ENCODE data around the gene LRRC23. TPM values are rescaled to one million over a fixed set of nuclear protein-coding genes. Genes with fewer than 3 reads are reported as not detected.
"Not testable (repeated sequence)": the region's sequence is repeated elsewhere in the genome, so short reads cannot be mapped to it uniquely, and the experiment has no call there.

The LRRC23 gene
- total RNA-seq, 1 donor from 2014 or later = 11.6 TPM

- TF ChIP-seq CTCF (IDR thresholded peaks at IDR 0.05; ENCODE audit: borderline replicate concordance) = no peak
- Histone ChIP-seq H3K27ac (replicated peaks) (no peak overlapping the region), H3K4me3 (no peak overlapping the region), H3K9me3 (replicated peaks) (no peaks in the 10 kb centered on the region), H3K4me1 (no peaks in the 10 kb centered on the region), H3K27me3 (ENCODE audit: low read depth) (no peaks in the 10 kb centered on the region), H3K36me3 (peaks cover 22% of the 10 kb centered on the region)
- intact Hi-C loops (cut with micrococcal nuclease) = no loop called here
- no peak for DNase-seq
Observed at GRCh38 chr12:6884539-6884938, 20.1 kb upstream of the LRRC23 start.

GRCh38 chr12:6886206-6886999, 18.2 kb upstream of the LRRC23 start:
- H3K9me3 ChIP-seq (replicated peaks); H3K27ac ChIP-seq (replicated peaks); H3K4me3 ChIP-seq; H3K4me1 ChIP-seq; H3K27me3 ChIP-seq (ENCODE audit: low read depth); intact Hi-C loops (cut with micrococcal nuclease); DNase-seq: not testable (repeated sequence)
- H3K36me3 ChIP-seq = peaks cover 22% of the 10 kb centered on the region

- intact Hi-C loops (cut with micrococcal nuclease) = no loop called here
- H3K27me3 ChIP-seq (ENCODE audit: low read depth) = no peaks in the 10 kb centered on the region
- H3K9me3 ChIP-seq (replicated peaks) = no peaks in the 10 kb centered on the region
- TF ChIP-seq CTCF (IDR thresholded peaks at IDR 0.05; ENCODE audit: borderline replicate concordance) = no peak
- peaks cover 12% of the 10 kb centered on the region for H3K4me1 ChIP-seq
- no peak overlapping the region for H3K27ac ChIP-seq (replicated peaks)
- peaks cover 20% of the 10 kb centered on the region for H3K36me3 ChIP-seq
- H3K4me3 ChIP-seq = no peak overlapping the region
- DNase-seq = no peak
Observed at GRCh38 chr12:6887460-6887859, 17.2 kb upstream of the LRRC23 start.

- no peak overlapping the region for H3K4me3 ChIP-seq
- no peak for TF ChIP-seq CTCF (IDR thresholded peaks at IDR 0.05; ENCODE audit: borderline replicate concordance)
- H3K9me3 ChIP-seq (replicated peaks) = no peaks in the 10 kb centered on the region
- H3K27me3 ChIP-seq (ENCODE audit: low read depth) = no peaks in the 10 kb centered on the region
- peaks cover 13% of the 10 kb centered on the region for H3K36me3 ChIP-seq
- H3K27ac ChIP-seq (replicated peaks) = no peak overlapping the region
- intact Hi-C loops (cut with micrococcal nuclease) = no loop called here
- peaks cover 12% of the 10 kb centered on the region for H3K4me1 ChIP-seq
- no peak for DNase-seq
Observed at GRCh38 chr12:6888360-6888759, 16.3 kb upstream of the LRRC23 start.

GRCh38 chr12:6888794-6889193, 15.8 kb upstream of the LRRC23 start:
- H3K36me3 ChIP-seq; DNase-seq; H3K27me3 ChIP-seq (ENCODE audit: low read depth); H3K9me3 ChIP-seq (replicated peaks); intact Hi-C loops (cut with micrococcal nuclease); H3K4me3 ChIP-seq; H3K27ac ChIP-seq (replicated peaks): not testable (repeated sequence)
- peaks cover 12% of the 10 kb centered on the region for H3K4me1 ChIP-seq

GRCh38 chr12:6889775-6890573, 14.6 kb upstream of the LRRC23 start:
- Histone ChIP-seq H3K4me1 (peaks cover 12% of the 10 kb centered on the region), H3K27ac (replicated peaks) (peak overlapping the region; percentile 94)
- H3K9me3 ChIP-seq (replicated peaks); H3K27me3 ChIP-seq (ENCODE audit: low read depth); DNase-seq; H3K36me3 ChIP-seq; H3K4me3 ChIP-seq; intact Hi-C loops (cut with micrococcal nuclease): not testable (repeated sequence)

All from left ventricle myocardium inferior (tissue), 1 donor.